Calu3 (cell line): ENCODE data around the gene DCLK1. TPM values are rescaled to one million over a fixed set of nuclear protein-coding genes. Genes with fewer than 3 reads are reported as not detected.

Experiments
- BruUV-seq: library from RNA; stranded (reverse); fragments of 400-500 nt; replicated peaks from 2 replicates; lab custom pipeline; 2021; lab: Mats Ljungman, UMichigan
- CTCF ChIA-PET: fragments of 300-600 bp; sonication (Branson Sonifier 250); formaldehyde crosslinking; loops from one replicate; lab custom pipeline; 2022; ENCODE audit warnings: antibody characterized with exemption; lab: Charles Lee
- DNase-seq: peaks from one replicate; pipeline ENCODE4 v3.0.0; 2022
- H3K27ac Mint-ChIP-seq: one replicate; pipeline ENCODE4 v1.8.0; 2022; ENCODE audit warnings: mixed read lengths; ENCODE audit not compliant: unreplicated experiment
- H3K27me3 Mint-ChIP-seq: one replicate; pipeline ENCODE4 v1.8.0; 2022; ENCODE audit warnings: mixed read lengths; ENCODE audit not compliant: unreplicated experiment
- H3K36me3 Mint-ChIP-seq: one replicate; pipeline ENCODE4 v1.8.0; 2022; ENCODE audit warnings: mild to moderate bottlenecking, moderate library complexity, mixed read lengths; ENCODE audit not compliant: insufficient read depth, unreplicated experiment
- H3K4me1 Mint-ChIP-seq: one replicate; pipeline ENCODE4 v1.8.0; 2022; ENCODE audit warnings: mild to moderate bottlenecking, low read depth, mixed read lengths; ENCODE audit not compliant: unreplicated experiment
- H3K4me3 Mint-ChIP-seq: one replicate; pipeline ENCODE4 v1.8.0; 2022; ENCODE audit warnings: mild to moderate bottlenecking, low read depth, moderate library complexity, mixed read lengths; ENCODE audit not compliant: unreplicated experiment
- H3K9me3 Mint-ChIP-seq: one replicate; pipeline ENCODE4 v1.8.0; 2022; ENCODE audit warnings: low read depth, mixed read lengths; ENCODE audit not compliant: unreplicated experiment
- intact Hi-C: fragments of 100-400 bp; cut with micrococcal nuclease; formaldehyde crosslinking; loops from one replicate; pipeline ENCODE4 v1.10.0; 2022; ENCODE audit not compliant: unreplicated experiment
- total RNA-seq: library from RNA; stranded (reverse); gene quantifications from 2 replicates; pipeline ENCODE4 v1.2.3, GENCODE V29; 2022
- TF ChIP-seq, protein P1 (sequence below): fragments of 200-600 bp; IDR thresholded peaks from one replicate; pipeline ENCODE4 v1.8.0; 2022; ENCODE audit warnings: antibody characterized with exemption; ENCODE audit not compliant: unreplicated experiment

Gene DCLK1
- total RNA-seq, 1 experiment from 2014 or later = not detected

DNA sequence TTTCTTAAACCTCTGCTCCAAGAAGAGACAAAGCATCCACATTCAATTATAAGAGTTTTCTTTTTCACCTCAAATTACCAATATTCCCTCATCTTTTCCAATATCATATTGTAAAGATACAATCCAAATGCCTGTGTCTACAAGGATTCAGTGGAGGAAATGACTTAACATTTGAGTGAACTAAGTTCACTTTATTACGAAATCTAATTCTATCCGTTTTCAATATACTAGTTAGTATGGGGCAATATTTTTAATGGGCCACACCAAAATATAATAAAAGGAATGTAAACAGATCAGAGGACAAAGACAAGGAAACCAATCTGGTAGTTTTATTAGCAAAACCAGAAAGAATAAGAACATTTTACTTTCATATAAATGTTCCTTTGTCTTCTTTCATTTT lies 136.0 kb downstream of the DCLK1 start:
- Mint-ChIP-seq H3K27ac (no peak overlapping the region), H3K4me1 (no peaks in the 10 kb centered on the region), H3K27me3 (peaks cover 61% of the 10 kb centered on the region), H3K36me3 (no peaks in the 10 kb centered on the region), H3K4me3 (no peak overlapping the region), H3K9me3 (no peaks in the 10 kb centered on the region)
- DNase-seq = no peak
- CTCF ChIA-PET = no interaction called here
- intact Hi-C loops = no loop called here
- BruUV-seq = no TSS peak
- TF ChIP-seq, protein P1, sequence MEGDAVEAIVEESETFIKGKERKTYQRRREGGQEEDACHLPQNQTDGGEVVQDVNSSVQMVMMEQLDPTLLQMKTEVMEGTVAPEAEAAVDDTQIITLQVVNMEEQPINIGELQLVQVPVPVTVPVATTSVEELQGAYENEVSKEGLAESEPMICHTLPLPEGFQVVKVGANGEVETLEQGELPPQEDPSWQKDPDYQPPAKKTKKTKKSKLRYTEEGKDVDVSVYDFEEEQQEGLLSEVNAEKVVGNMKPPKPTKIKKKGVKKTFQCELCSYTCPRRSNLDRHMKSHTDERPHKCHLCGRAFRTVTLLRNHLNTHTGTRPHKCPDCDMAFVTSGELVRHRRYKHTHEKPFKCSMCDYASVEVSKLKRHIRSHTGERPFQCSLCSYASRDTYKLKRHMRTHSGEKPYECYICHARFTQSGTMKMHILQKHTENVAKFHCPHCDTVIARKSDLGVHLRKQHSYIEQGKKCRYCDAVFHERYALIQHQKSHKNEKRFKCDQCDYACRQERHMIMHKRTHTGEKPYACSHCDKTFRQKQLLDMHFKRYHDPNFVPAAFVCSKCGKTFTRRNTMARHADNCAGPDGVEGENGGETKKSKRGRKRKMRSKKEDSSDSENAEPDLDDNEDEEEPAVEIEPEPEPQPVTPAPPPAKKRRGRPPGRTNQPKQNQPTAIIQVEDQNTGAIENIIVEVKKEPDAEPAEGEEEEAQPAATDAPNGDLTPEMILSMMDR = no peak

DNA sequence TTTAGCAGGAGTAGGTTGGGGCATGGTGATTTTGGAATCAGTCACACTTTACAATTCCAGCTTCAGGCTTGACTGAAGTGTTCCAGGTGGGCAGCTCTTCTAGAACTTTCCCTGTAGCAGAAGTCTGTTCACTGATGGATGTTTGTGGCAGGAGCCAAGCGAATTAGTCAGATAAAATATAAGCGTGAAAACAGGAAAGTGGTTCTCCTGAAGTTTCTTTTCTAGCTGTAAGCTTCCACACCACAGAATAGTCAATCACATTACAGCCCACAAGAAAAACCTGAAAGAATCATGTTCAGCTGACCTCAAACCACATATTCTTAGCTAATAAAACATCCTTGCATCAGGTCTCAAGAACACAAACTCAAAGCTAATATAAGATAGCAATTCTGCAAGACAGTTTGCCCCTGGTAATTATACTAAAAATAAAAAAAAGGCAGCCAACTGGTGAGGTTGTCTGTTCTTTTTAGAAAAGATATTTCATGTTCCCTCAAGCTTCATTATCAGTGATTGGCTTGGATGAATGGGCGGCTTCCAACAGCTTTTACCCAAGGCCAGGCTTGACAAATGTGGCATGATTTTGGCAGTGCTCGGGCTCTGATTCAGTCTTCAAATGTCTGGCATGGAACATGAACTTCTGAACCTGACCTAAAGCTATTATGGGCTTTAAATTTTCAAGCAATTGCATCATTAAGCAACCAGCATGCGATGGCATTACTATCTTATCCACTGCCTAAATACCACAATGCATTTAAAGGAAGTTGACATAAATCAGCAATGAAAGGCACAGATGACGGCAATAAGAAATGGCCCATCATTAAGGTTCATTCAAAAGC lies 136.8 kb downstream of the DCLK1 start:
- Mint-ChIP-seq H3K4me3 (no peak overlapping the region), H3K27me3 (peaks cover 56% of the 10 kb centered on the region), H3K36me3 (no peaks in the 10 kb centered on the region), H3K9me3 (no peaks in the 10 kb centered on the region), H3K4me1 (no peaks in the 10 kb centered on the region), H3K27ac (no peak overlapping the region)
- CTCF ChIA-PET = no interaction called here
- no peak for DNase-seq
- no TSS peak for BruUV-seq
- intact Hi-C loops = no loop called here
- TF ChIP-seq, protein P1 = no peak

DNA sequence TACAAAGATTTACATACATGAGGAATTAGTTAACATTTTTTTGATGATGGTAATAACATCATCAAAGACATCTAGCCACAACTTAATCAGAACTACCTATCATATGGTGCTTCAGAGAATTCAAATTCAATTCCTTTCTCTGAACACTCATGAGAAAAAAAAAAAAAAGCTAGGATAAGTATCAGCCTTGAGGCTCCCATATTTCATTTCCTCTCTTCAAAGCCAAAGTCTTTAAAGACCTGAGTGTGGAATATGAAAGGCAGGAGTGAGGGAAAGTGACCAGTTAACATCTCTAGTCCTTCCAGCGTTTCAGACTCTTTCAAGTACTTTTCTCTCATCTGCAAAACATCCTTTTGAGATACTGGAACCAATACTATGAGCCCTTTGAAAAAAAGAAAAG lies 137.5 kb downstream of the DCLK1 start:
- peaks cover 50% of the 10 kb centered on the region for H3K27me3 Mint-ChIP-seq
- CTCF ChIA-PET = no interaction called here
- no peak overlapping the region for H3K27ac Mint-ChIP-seq
- H3K9me3 Mint-ChIP-seq = no peaks in the 10 kb centered on the region
- TF ChIP-seq, protein P1 = no peak
- no peaks in the 10 kb centered on the region for H3K36me3 Mint-ChIP-seq
- no peak for DNase-seq
- H3K4me3 Mint-ChIP-seq = no peak overlapping the region
- intact Hi-C loops = no loop called here
- H3K4me1 Mint-ChIP-seq = no peaks in the 10 kb centered on the region
- BruUV-seq = no TSS peak

DNA sequence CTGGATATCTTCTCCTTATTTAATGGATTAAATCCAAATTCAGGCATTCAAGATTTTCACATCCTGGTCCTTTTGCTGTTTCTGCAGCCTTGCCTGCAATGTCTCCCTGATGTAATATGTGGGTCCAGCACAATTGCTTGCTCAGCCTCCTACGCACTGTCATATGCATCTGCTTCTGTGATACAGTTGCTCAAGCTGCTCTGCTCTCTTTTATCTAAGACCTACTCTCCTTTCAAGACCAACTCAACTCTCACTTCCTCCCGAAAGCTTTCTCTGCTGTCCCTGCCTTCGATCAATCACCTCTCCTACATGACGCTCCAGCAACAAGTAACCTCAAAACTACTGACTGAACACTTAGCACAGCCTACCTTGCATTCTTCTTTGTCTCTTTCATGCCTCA lies 138.2 kb downstream of the DCLK1 start:
- peaks cover 43% of the 10 kb centered on the region for H3K27me3 Mint-ChIP-seq
- H3K4me3 Mint-ChIP-seq = no peak overlapping the region
- intact Hi-C loops = no loop called here
- no peaks in the 10 kb centered on the region for H3K36me3 Mint-ChIP-seq
- CTCF ChIA-PET = interaction anchor here (0.7 kb wide), 2 partner anchors 132 to 138 kb away, joined by 3 to 5 read pairs; no protein-coding TSS in a partner anchor
- H3K9me3 Mint-ChIP-seq = no peaks in the 10 kb centered on the region
- no peak for DNase-seq
- TF ChIP-seq, protein P1 = no peak
- BruUV-seq = no TSS peak
- no peak overlapping the region for H3K27ac Mint-ChIP-seq
- no peaks in the 10 kb centered on the region for H3K4me1 Mint-ChIP-seq
